HG03457 (cell line): Measurements from ENCODE around the gene ZDHHC20.

Experiments used
- ATAC-seq: cut with Tn5 transposase; IDR thresholded peaks from one replicate; pipeline ENCODE4 v1.9.1; 2021; ENCODE audit warnings: moderate number of reproducible peaks; ENCODE audit not compliant: unreplicated experiment

ZDHHC20 gene

GRCh38 chr13:21362741-21363140 lies 96.4 kb downstream of the ZDHHC20 start:
- ATAC-seq = no peak

- ATAC-seq = no peak
Observed at GRCh38 chr13:21361706-21362105, 97.4 kb downstream of the ZDHHC20 start.

- ATAC-seq = no peak
Observed at GRCh38 chr13:21361123-21361522, 98.0 kb downstream of the ZDHHC20 start.

GRCh38 chr13:21360463-21360862 lies 98.6 kb downstream of the ZDHHC20 start:
- ATAC-seq = no peak

- no peak for ATAC-seq
Observed at GRCh38 chr13:21359855-21360254, 99.2 kb downstream of the ZDHHC20 start.

GRCh38 chr13:21355304-21355703 lies 103.8 kb downstream of the ZDHHC20 start:
- ATAC-seq = no peak

GRCh38 chr13:21354721-21355120 lies 104.4 kb downstream of the ZDHHC20 start:
- no peak for ATAC-seq

GRCh38 chr13:21348488-21349120 lies 110.5 kb downstream of the ZDHHC20 start:
- ATAC-seq = no peak

- ATAC-seq = no peak
Observed at GRCh38 chr13:21347753-21348318, 111.3 kb downstream of the ZDHHC20 start.

- ATAC-seq = no peak
Observed at GRCh38 chr13:21344662-21345176, 114.4 kb downstream of the ZDHHC20 start.

- no peak for ATAC-seq
Observed at GRCh38 chr13:21343659-21344058, 115.4 kb downstream of the ZDHHC20 start.

- no peak for ATAC-seq
Observed at GRCh38 chr13:21342699-21343442, 116.2 kb downstream of the ZDHHC20 start.

GRCh38 chr13:21341637-21342422 lies 117.3 kb downstream of the ZDHHC20 start:
- no peak for ATAC-seq

- ATAC-seq = no peak
Observed at GRCh38 chr13:21338639-21339278, 120.3 kb downstream of the ZDHHC20 start.

- ATAC-seq = no peak
Observed at GRCh38 chr13:21338156-21338555, 120.9 kb downstream of the ZDHHC20 start.

- ATAC-seq = no peak
Observed at GRCh38 chr13:21336609-21337349, 122.3 kb downstream of the ZDHHC20 start.

GRCh38 chr13:21333186-21333585 lies 125.9 kb downstream of the ZDHHC20 start:
- ATAC-seq = no peak

GRCh38 chr13:21330126-21330861 lies 128.8 kb downstream of the ZDHHC20 start:
- ATAC-seq = peak; percentile 62

GRCh38 chr13:21328836-21329477 lies 130.1 kb downstream of the ZDHHC20 start:
- no peak for ATAC-seq
